Suprapubic skin (tissue), 4 donors: Measurements from ENCODE around the gene SUSD6.

Experiments
- EP300 ChIP-seq: sonication (generic); formaldehyde crosslinking; IDR thresholded peaks from one replicate; pipeline ENCODE4 v1.6.1; 2017; ENCODE audit warnings: antibody characterized with exemption
- POLR2A ChIP-seq, 2 donors: fragments of 450-650 bp; IDR thresholded peaks; one replicate each; pipeline ENCODE4 v1.6.1; 2017; ENCODE audit warnings: antibody characterized with exemption in 2 of 2, mild to moderate bottlenecking in 2 of 2, moderate library complexity in 2 of 2
- POLR2AphosphoS5 ChIP-seq, 3 donors: sonication (generic); formaldehyde crosslinking; IDR thresholded peaks; one replicate each; pipeline ENCODE4 v1.6.1; 2017; ENCODE audit warnings: antibody characterized with exemption in 3 of 3
- TF ChIP-seq, protein P1 (sequence below), 2 donors: fragments of 200-600 bp in 1 of 2; fragments of 450-650 bp in 1 of 2; sonication (generic) in 1 of 2; IDR thresholded peaks; one replicate each; pipeline ENCODE4 v1.5.1; 2016 to 2019; ENCODE audit warnings: antibody characterized with exemption in 2 of 2, mild to moderate bottlenecking in 1 of 2, moderate library complexity in 1 of 2

DNA sequence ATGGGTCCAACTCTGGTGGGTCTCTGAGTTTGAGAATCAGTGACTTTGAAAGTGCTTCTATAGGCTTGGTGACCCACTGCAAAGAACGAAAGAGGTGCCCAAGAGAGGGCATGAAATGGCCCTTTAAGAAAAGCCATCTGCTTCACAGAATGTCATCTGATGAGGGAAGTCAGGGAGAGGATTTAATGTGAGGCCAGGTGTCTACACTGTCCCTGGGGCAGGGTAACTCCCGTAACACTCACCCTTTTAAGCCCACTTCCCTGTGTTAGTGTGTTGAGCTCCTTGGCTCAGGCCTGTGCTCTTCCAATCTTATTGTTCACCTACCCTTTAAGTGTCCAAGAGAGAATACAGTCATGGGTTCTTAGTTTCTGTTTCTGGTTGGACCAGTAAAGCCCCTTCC is 139.1 kb downstream of the SUSD6 start:
- TF ChIP-seq POLR2A (IDR thresholded peaks at IDR 0.05) (no peak), EP300 (no peak), POLR2AphosphoS5 (IDR thresholded peaks at IDR 0.05) (no peak)
- TF ChIP-seq, protein P1, sequence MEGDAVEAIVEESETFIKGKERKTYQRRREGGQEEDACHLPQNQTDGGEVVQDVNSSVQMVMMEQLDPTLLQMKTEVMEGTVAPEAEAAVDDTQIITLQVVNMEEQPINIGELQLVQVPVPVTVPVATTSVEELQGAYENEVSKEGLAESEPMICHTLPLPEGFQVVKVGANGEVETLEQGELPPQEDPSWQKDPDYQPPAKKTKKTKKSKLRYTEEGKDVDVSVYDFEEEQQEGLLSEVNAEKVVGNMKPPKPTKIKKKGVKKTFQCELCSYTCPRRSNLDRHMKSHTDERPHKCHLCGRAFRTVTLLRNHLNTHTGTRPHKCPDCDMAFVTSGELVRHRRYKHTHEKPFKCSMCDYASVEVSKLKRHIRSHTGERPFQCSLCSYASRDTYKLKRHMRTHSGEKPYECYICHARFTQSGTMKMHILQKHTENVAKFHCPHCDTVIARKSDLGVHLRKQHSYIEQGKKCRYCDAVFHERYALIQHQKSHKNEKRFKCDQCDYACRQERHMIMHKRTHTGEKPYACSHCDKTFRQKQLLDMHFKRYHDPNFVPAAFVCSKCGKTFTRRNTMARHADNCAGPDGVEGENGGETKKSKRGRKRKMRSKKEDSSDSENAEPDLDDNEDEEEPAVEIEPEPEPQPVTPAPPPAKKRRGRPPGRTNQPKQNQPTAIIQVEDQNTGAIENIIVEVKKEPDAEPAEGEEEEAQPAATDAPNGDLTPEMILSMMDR (IDR thresholded peaks at IDR 0.05): no peak
